ENCODE measurements around the gene INPPL1. TPM values are rescaled to one million over a fixed set of nuclear protein-coding genes. Genes with fewer than 3 reads are reported as not detected.

The INPPL1 gene
- total RNA-seq, 2 experiments from 2014 or later: 68.5 to 71.3 TPM

- DNase-seq: no peak
- intact Hi-C loops (cut with DNase I, micrococcal nuclease): no loop called here
- ChIA-PET POLR2A (interaction anchor here (1.3 kb wide), 1 partner anchor 10 kb away, joined by 3 read pairs; no protein-coding TSS in a partner anchor), CTCF (interaction anchor here (0.5 to 1.9 kb wide), 3 partner anchors 9 to 324 kb away, joined by 3 to 10 read pairs (median 4); no protein-coding TSS in a partner anchor)
- Mint-ChIP-seq H3K4me3 (no peak overlapping the region), H3K36me3 (ENCODE audit: low read depth) (peaks cover 19% of the 10 kb centered on the region), H3K9me3 (ENCODE audit: low read depth) (no peaks in the 10 kb centered on the region), H3K27me3 (no peaks in the 10 kb centered on the region), H3K27ac (no peak overlapping the region), H3K4me1 (peaks cover 10% of the 10 kb centered on the region)
- ATAC-seq: no peak
These were observed 3.0 kb downstream of the INPPL1 start for GRCh38 chr11:72227316-72228228.

- Mint-ChIP-seq H3K4me3 (no peak overlapping the region), H3K4me1 (peaks cover 9% of the 10 kb centered on the region), H3K27me3 (no peaks in the 10 kb centered on the region), H3K36me3 (ENCODE audit: low read depth) (peaks cover 20% of the 10 kb centered on the region), H3K27ac (no peak overlapping the region), H3K9me3 (ENCODE audit: low read depth) (no peaks in the 10 kb centered on the region)
- ChIA-PET CTCF (no interaction called here), POLR2A (no interaction called here)
- DNase-seq: no peak
- intact Hi-C loops (cut with DNase I, micrococcal nuclease): no loop called here
- ATAC-seq: no peak
These were observed 3.8 kb downstream of the INPPL1 start for GRCh38 chr11:72228229-72228843.

- POLR2A ChIA-PET: no interaction called here
- Mint-ChIP-seq H3K9me3 (ENCODE audit: low read depth) (no peaks in the 10 kb centered on the region), H3K36me3 (ENCODE audit: low read depth) (peaks cover 20% of the 10 kb centered on the region), H3K4me3 (no peak overlapping the region), H3K4me1 (peaks cover 9% of the 10 kb centered on the region), H3K27me3 (no peaks in the 10 kb centered on the region), H3K27ac (no peak overlapping the region)
- CTCF ChIA-PET: no interaction called here
- no peak for ATAC-seq
- DNase-seq: no peak
- intact Hi-C loops (cut with DNase I, micrococcal nuclease): no loop called here
These were observed 4.3 kb downstream of the INPPL1 start for GRCh38 chr11:72228844-72229231.

GRCh38 chr11:72229336-72229924 lies 4.9 kb downstream of the INPPL1 start:
- Mint-ChIP-seq H3K4me1 (peaks cover 9% of the 10 kb centered on the region), H3K27ac (no peak overlapping the region), H3K4me3 (no peak overlapping the region), H3K27me3 (no peaks in the 10 kb centered on the region), H3K9me3 (ENCODE audit: low read depth) (no peaks in the 10 kb centered on the region), H3K36me3 (ENCODE audit: low read depth) (peaks cover 22% of the 10 kb centered on the region)
- no peak for DNase-seq
- ChIA-PET CTCF (interaction anchor here (0.6 kb wide), 2 partner anchors 15 to 315 kb away, joined by 3 read pairs; no protein-coding TSS in a partner anchor), POLR2A (no interaction called here)
- intact Hi-C loops (cut with DNase I, micrococcal nuclease): no loop called here
- ATAC-seq: no peak

- intact Hi-C loops (cut with DNase I, micrococcal nuclease): no loop called here
- ATAC-seq (no peak), DNase-seq (no peak)
- CTCF ChIA-PET: interaction anchor here (0.6 kb wide), 2 partner anchors 16 to 314 kb away, joined by 3 read pairs; no protein-coding TSS in a partner anchor
- POLR2A ChIA-PET: no interaction called here
- H3K4me3 Mint-ChIP-seq: no peak overlapping the region
- no peaks in the 10 kb centered on the region for H3K9me3 Mint-ChIP-seq (ENCODE audit: low read depth)
- H3K36me3 Mint-ChIP-seq (ENCODE audit: low read depth): peaks cover 22% of the 10 kb centered on the region
- H3K4me1 Mint-ChIP-seq: peaks cover 8% of the 10 kb centered on the region
- H3K27ac Mint-ChIP-seq: no peak overlapping the region
- no peaks in the 10 kb centered on the region for H3K27me3 Mint-ChIP-seq
These were observed 5.6 kb downstream of the INPPL1 start for GRCh38 chr11:72229925-72230763.

- H3K27me3 Mint-ChIP-seq: no peaks in the 10 kb centered on the region
- ATAC-seq: no peak
These were observed 6.3 kb downstream of the INPPL1 start for GRCh38 chr11:72230764-72231365.

GRCh38 chr11:72231396-72232259 lies 7.1 kb downstream of the INPPL1 start:
- H3K36me3 Mint-ChIP-seq (ENCODE audit: low read depth): peaks cover 22% of the 10 kb centered on the region
- no peaks in the 10 kb centered on the region for H3K27me3 Mint-ChIP-seq

More at GRCh38 chr11:72230764-72231365, 6.3 kb downstream of the INPPL1 start:
- peaks cover 2% of the 10 kb centered on the region for H3K4me1 Mint-ChIP-seq
- no peak overlapping the region for H3K4me3 Mint-ChIP-seq
- no peak overlapping the region for H3K27ac Mint-ChIP-seq
- intact Hi-C loops (cut with DNase I, micrococcal nuclease): no loop called here
- ChIA-PET CTCF (no interaction called here), POLR2A (no interaction called here)
- H3K9me3 Mint-ChIP-seq (ENCODE audit: low read depth): no peaks in the 10 kb centered on the region
- peaks cover 22% of the 10 kb centered on the region for H3K36me3 Mint-ChIP-seq (ENCODE audit: low read depth)
- DNase-seq: no peak

GRCh38 chr11:72232260-72233055 lies 7.9 kb downstream of the INPPL1 start:
- intact Hi-C loops (cut with DNase I, micrococcal nuclease): no loop called here
- Mint-ChIP-seq H3K9me3 (ENCODE audit: low read depth) (no peaks in the 10 kb centered on the region), H3K27ac (no peak overlapping the region), H3K27me3 (no peaks in the 10 kb centered on the region), H3K36me3 (ENCODE audit: low read depth) (peaks cover 22% of the 10 kb centered on the region), H3K4me3 (no peak overlapping the region), H3K4me1 (no peaks in the 10 kb centered on the region)
- CTCF ChIA-PET: no interaction called here
- DNase-seq (no peak), ATAC-seq (no peak)
- POLR2A ChIA-PET: no interaction called here

More at GRCh38 chr11:72231396-72232259, 7.1 kb downstream of the INPPL1 start:
- ATAC-seq: no peak
- intact Hi-C loops (cut with DNase I, micrococcal nuclease): no loop called here
- Mint-ChIP-seq H3K4me1 (no peaks in the 10 kb centered on the region), H3K4me3 (no peak overlapping the region), H3K9me3 (ENCODE audit: low read depth) (no peaks in the 10 kb centered on the region), H3K27ac (no peak overlapping the region)
- CTCF ChIA-PET: no interaction called here
- POLR2A ChIA-PET: no interaction called here
- no peak for DNase-seq

GRCh38 chr11:72233056-72233772 lies 8.6 kb downstream of the INPPL1 start:
- DNase-seq (no peak), ATAC-seq (no peak)
- ChIA-PET CTCF (no interaction called here), POLR2A (no interaction called here)
- H3K27me3 Mint-ChIP-seq: no peaks in the 10 kb centered on the region
- no peak overlapping the region for H3K4me3 Mint-ChIP-seq
- peaks cover 22% of the 10 kb centered on the region for H3K36me3 Mint-ChIP-seq (ENCODE audit: low read depth)
- intact Hi-C loops (cut with DNase I, micrococcal nuclease): no loop called here
- H3K27ac Mint-ChIP-seq: no peak overlapping the region
- no peaks in the 10 kb centered on the region for H3K4me1 Mint-ChIP-seq
- no peaks in the 10 kb centered on the region for H3K9me3 Mint-ChIP-seq (ENCODE audit: low read depth)
